Neural progenitor cell (in vitro differentiated cells): ENCODE measurements around the gene NTM.

Source experiments
- CTCF ChIP-seq: fragments of 200-600 bp; sonication (generic); IDR thresholded peaks from 2 replicates; pipeline ENCODE4 v1.5.1; 2017; ENCODE audit warnings: antibody characterized with exemption, mild to moderate bottlenecking
- EZH2 ChIP-seq: fragments of 200-600 bp; sonication (generic); IDR thresholded peaks from 2 replicates; pipeline ENCODE4 v1.6.1; 2017; ENCODE audit warnings: antibody characterized with exemption, mild to moderate bottlenecking, moderate library complexity

- TF ChIP-seq CTCF (no peak), EZH2 (no peak)
Observed at GRCh38 chr11:132293586-132293985, 923.2 kb downstream of the NTM start.
